Stimulated activated CD8-positive, alpha-beta memory T cell treated with anti-CD3 and anti-CD28 coated beads, Interleukin-15, amount 100 ng/mL, for 4 hours (primary cell): ENCODE measurements around the gene TUBGCP5.
A peak's percentile ranks its signal among the peaks of the same experiment; 100 is the strongest.
"Not testable (repeated sequence)": the region's sequence is repeated elsewhere in the genome, so short reads cannot be mapped to it uniquely, and the experiment has no call there.

Experiments
- DNase-seq, 2 donors: peaks; one replicate each; pipeline ENCODE4 v3.0.0-alpha.2; 2020; ENCODE audit warnings: low read depth in 2 of 2

TUBGCP5 gene

DNA sequence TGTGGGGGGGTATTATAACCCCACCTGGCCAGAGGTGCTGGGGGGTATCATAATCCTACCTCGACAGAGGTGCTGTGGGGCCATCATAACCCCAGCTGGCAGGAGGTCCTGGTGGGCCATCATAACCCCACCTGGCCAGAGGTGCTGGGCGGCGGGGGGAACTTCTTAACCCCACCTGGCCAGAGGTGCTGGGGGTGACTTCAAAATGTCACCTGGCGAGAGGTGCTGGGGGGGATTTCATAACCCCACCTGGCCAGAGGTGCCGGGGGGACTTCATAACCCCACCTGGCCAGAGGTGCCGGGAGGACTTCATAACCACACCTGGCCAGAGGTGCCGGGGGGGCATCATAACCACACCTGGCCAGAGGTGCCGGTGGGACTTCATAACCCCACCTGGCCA lies 2.4 kb upstream of the TUBGCP5 start:
- DNase-seq, result not testable (repeated sequence)

DNA sequence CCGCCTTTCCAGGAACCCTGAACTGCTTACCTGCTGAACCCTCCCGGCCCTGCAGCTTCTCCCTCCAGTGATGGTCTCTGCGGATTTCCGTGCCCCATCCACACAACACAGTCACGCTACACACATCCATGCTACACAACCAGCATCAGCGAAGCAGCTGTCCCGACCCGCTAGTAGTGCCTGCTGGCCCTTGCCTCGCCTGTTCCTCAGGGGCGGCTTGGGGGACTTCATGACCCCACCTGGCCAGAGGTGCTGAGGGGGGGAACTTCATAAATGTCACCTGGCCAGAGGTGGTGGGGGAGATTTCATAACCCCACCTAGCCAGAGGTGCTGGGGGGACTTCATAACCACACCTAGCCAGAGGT lies 530 bp upstream of the TUBGCP5 start:
- no peak for DNase-seq

GRCh38 chr15:23038726-23039142 lies 635 bp downstream of the TUBGCP5 start:
- DNase-seq, result no peak

- DNase-seq, result no peak
These were observed 3.3 kb downstream of the TUBGCP5 start for GRCh38 chr15:23035964-23036566.

DNA sequence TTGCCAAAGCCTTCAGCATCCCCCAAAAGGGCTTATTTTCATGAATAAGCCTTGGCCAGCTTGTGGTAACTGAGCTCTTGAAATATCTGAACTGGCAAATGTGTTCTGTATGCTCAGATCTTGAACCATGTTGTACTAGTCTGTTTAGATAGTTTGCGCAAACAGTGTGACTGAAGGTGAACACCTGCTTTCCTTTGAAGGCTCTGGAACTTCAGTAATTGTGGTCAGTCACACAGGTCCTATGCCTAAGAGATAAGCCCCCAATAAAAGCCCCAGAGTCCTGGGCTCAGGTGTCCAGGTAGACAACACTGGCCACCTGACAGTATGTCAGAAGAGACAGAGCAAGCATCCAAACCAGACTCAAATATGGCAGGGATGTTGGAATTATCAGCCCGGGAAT lies 5.4 kb downstream of the TUBGCP5 start:
- DNase-seq, result no peak

DNA sequence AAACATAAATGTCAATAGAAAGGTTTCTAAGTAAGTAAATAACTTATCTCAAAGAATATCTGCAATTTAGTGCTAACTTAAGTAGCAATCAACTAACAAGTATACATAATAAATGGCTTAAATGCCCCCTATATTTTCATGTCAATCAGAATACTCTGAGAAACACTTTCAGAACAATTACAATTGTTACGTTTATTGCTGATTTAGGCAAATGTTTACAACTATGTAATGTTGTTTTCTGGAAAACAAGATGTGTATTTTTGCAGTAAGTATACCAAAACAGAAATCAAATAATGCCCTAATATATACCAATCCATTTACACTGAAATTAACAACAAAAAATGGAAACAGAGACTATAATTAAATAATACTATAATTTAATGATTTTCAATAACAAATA lies 13.2 kb downstream of the TUBGCP5 start:
- DNase-seq, result no peak

GRCh38 chr15:23022156-23022555 lies 17.2 kb downstream of the TUBGCP5 start:
- no peak for DNase-seq

DNA sequence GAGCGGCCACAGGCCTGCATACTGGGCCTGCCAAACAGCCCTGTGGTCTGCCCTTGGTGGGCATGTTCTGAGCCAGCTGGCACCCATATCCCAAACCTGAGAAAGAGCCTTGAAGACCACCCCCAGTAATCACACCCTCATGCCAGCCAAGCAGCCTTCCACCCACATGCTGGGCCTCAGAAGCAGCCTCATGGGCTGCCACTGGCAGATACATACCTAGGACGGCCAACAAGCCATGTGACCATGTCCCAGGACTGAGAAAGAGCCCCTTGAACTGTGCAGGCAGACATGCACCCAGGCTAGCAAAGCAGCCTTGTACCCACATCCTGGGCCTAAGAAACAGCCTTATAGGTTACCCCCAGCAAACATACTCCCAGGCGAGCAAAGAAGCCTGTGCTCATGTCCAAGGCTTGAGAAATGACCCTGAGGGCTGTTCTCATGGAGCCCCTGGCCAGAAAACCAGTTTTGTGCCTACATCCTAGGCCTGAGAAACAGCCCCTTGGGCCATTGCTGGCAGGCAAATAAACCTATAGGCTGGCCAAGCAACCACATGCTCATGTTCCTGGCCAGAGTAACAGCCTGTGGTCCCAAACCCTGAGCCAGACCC lies 24.9 kb downstream of the TUBGCP5 start:
- no peak for DNase-seq

DNA sequence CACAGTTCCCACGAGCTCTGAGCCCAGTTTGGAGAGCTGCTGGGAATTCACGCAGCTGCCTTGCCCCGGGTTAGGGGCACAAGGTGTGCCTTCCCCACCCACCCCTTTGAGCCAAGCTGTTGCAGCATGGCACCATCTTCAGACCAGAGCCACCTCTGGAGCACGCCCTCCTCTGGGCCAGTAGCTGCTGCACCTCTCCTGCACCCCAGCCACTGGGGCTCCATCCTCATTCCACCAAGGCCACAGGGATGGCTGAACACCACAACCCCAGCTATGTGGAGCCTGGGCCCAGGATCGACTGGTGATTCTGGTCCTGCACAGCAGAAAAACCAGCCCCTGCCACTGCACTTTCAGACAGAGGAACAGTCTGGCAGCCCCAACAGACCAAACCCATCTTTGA lies 25.7 kb downstream of the TUBGCP5 start:
- DNase-seq, result no peak

DNA sequence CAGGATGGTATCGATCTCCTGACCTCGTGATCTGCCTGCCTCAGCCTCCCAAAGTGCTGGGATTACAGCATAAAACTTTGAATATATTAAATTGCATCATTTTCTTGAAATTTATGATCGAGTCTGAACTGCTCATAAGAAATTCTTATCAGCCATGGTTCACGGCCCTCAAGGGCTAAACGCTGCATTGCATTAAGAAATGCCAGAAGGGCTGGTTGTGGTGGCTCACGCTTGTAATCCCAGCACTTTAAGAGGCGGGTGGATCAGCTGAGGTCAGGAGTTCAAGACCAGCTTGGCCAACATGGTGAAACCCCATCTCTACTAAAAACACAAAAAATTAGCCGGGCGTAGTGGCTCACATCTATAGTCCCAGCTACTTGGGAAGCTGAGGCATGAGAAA lies 26.8 kb downstream of the TUBGCP5 start:
- not testable (repeated sequence) for DNase-seq

GRCh38 chr15:23003736-23004135 lies 35.6 kb downstream of the TUBGCP5 start:
- no peak for DNase-seq

GRCh38 chr15:23002920-23003319 lies 36.4 kb downstream of the TUBGCP5 start:
- DNase-seq, result no peak

DNA sequence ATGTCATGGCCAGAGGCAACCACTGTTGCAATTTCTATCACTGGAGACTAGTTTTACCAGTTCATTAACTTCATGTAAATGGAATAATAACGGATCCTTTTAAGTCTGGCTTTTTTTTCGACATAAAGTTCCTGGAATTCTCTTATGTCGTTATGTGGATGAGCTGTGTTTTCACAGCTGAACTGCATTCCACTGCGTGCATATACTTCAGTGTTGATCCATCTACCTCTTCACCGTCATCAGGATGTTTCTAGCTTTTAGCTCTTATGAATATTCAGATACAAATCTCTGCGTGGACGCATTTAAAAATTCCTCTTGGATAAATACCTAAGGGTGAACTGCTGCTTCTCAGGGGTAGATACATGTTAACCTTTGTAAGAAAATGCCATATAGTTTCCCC lies 43.6 kb downstream of the TUBGCP5 start:
- no peak for DNase-seq

DNA sequence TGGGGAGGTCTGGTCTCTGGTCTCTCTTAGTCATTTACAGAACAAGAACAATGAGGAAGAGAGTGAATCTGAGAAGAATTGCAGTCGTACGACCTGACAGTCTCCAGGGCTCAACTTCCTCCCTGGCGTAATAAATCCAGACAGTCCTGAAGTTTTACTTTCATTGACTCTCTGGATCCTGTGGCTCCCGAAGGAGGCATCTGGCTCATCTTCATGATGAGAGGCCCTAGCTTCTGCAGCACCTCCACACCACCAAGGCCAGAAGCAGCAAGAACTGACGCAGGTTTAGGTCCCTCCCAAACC lies 47.4 kb downstream of the TUBGCP5 start:
- no peak for DNase-seq

GRCh38 chr15:22989576-22990477 lies 49.5 kb downstream of the TUBGCP5 start:
- no peak for DNase-seq

- no peak for DNase-seq
These were observed 50.6 kb downstream of the TUBGCP5 start for GRCh38 chr15:22988811-22989210.

DNA sequence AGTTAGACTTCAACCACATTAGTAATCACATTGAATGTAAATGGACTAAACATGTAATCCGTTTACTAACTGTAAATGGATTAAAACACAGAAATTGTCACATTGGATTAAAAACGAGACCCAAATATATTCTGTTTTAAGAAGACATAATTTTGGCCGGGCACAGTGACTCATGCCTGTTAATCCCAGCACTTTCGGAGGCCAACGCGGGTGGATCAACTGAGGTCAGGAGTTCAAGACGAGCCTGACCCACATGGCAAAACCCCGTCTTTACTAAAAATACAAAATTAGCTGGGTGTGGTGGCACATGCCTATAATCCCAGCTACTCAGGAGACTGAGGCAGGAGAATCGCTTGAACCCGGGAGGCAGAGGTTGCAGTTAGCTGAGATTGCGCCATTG lies 57.4 kb downstream of the TUBGCP5 start:
- not testable (repeated sequence) for DNase-seq

GRCh38 chr15:22981051-22981840 lies 58.1 kb downstream of the TUBGCP5 start:
- DNase-seq, result no peak

GRCh38 chr15:22980189-22981050 lies 58.9 kb downstream of the TUBGCP5 start, which contains the start of gene CYFIP1:
Gene CYFIP1 (minus strand): TSS chr15:22980368. CDS start chr15:22947285, 33,083 bp downstream.
- DNase-seq, result peak in 1 of 2 donors; percentile 4

DNA sequence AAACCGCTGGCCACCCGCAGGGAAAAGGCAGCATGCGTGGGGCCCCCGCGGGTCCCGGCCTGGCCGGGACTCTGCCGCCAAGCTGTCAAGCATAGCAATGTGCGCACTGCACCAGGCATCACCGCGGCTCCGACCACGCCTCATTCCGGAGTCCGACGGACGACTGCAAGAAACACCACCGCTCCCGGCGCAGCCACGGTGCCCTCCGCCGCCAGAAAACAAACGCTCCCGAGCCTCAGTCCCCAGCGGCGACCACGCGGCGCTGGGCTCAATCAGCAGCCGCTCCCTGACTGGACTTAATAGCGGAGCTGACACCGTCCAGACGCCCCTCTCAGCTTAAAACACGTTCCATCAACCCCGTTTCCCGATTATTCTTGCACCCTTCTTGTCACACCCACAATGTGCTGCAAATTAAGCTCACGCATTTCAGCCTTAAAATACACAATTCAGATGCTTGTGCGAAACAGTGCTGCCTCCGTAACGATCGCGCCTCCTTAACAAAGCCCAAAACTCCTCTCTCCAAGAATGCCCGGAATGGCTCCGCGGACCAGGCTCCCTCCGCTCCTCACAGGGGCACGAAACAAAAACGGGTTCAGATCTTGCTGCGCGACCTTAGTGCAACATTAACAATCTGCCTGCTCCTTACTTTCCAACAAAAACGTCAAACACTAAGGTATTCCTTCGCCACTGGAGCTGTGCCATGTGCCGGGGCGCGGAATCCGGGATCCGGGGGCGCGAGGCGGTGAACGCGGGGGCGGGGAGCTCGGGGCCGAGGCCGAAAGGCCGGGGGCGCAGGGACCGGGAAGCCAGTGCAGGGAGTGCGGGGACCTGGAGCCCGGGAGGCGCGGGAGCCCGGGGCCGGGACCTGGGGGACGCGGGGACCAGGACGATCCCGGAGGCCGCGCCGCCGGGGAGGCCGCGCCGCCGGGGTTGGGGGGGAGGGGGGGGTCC lies 59.9 kb downstream of the TUBGCP5 start:
- DNase-seq, result no peak
